ENCODE data around the gene ACSBG1.

ACSBG1 gene

GRCh38 chr15:78129077-78129750, 105.2 kb downstream of the ACSBG1 start:
- no peak for DNase-seq

DNA sequence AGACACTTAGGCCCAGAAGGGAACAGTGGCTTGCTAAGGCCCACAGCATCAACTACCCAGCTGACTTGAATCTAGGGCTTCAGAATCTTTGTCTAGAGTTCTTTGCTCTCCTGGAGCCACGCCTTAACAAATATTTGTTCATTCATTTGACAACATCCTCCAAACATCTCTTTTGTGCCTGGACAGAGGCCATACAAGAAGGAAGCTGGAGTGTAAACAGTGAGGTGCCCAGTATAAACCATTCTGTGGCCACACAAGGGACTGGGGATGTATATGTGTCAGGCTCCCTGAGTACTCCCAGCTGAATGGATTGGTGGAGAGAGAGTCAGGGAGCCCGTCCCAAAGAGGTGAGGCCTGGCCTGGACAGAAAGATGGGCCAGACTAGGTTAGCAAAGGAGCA, 106.5 kb downstream of the ACSBG1 start:
- DNase-seq = no peak

DNA sequence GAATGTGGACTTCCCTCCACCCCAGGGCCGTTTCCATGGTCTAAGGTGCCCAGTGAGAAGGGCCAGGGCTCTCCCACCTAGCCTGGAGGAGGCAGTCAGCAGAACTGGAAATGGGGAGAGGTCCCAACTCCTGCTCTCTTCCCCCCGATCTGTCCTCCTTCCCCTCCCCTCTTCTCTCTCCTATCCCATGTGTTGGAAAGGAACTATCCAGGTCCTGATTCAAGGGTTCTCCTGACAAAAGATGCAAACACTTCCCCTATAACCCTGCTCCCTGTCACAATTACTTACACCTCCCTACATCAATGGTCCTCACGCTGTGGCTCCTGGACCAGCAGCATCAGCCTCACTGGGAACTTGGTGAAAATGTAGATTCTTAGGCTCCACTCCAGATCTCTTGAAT, 109.1 kb downstream of the ACSBG1 start:
- DNase-seq = no peak

DNA sequence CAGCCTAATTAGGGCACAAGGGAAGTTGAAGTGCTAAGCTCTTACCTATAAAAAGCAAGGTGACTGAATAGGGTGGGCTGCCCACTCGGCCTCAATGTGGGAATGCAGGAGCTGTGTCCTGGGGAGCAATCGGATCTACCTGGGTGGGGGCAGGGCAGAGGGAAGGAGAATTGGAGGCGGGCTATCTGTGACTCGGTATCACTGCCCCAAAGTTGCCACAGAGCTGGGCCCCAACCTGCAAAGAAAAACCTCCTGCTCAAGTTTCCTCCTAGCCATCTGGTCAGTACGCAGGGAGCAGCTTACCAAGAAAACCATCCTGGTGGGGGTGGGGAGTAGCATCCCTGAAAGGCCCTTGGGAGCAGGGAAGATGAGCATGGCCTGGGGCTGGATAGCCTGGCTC, 113.8 kb downstream of the ACSBG1 start:
- no peak for DNase-seq

All from activated CD4-positive, alpha-beta T cell treated with anti-CD3 and anti-CD28 coated beads, Interleukin-2, amount 50 U/mL, for 1 hour (primary cell).